GM12874 (cell line): ENCODE data around the gene ZNF581.

Source experiments
- CTCF ChIP-seq: IDR thresholded peaks from 2 replicates; pipeline ENCODE4 v1.5.1; 2011; ENCODE audit warnings: low read depth, mild to moderate bottlenecking, control low read depth, low read length, moderate library complexity; ENCODE audit not compliant: insufficient read depth

ZNF581 gene

GRCh38 chr19:55624109-55625003, 19.1 kb upstream of the ZNF581 start, which contains the start of gene ZNF784:
ZNF784 (minus strand) TSS chr19:55624566; CDS start chr19:55624561, 5 bp downstream.
- no peak for TF ChIP-seq CTCF

GRCh38 chr19:55625004-55625326, 18.5 kb upstream of the ZNF581 start:
- no peak for TF ChIP-seq CTCF

DNA sequence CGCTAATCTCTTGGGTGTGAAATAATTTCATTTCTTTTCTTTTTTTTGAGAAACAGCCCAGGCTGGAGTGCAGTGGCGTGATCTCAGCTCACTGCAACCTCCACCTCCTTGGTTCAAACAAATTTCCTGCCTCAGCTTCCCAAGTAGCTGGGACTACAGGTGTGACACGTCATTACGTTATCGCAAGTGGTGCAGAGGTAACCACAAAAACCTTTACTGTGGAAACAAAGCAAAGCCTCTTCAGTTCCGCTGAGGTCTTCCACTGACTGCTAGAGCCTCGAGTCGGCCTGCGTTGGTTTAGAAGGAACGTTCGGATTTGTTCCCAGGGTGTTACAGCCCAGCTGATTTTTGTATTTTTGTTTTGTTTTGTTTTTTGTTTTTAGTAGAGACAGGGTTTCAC, 17.1 kb upstream of the ZNF581 start:
- no peak for TF ChIP-seq CTCF

- TF ChIP-seq CTCF, result peak; percentile 72
These were observed 11.0 kb upstream of the ZNF581 start for GRCh38 chr19:55632463-55632834.

GRCh38 chr19:55633861-55634260, 9.6 kb upstream of the ZNF581 start:
- no peak for TF ChIP-seq CTCF

GRCh38 chr19:55635334-55635717, 8.1 kb upstream of the ZNF581 start:
- TF ChIP-seq CTCF, result no peak

- no peak for TF ChIP-seq CTCF
These were observed 7.5 kb upstream of the ZNF581 start for GRCh38 chr19:55635856-55636440.
